ENCODE measurements around the gene ZNF485. TPM values are rescaled to one million over a fixed set of nuclear protein-coding genes. Genes with fewer than 3 reads are reported as not detected.
"Not testable (repeated sequence)": the region's sequence is repeated elsewhere in the genome, so short reads cannot be mapped to it uniquely, and the experiment has no call there.

Gene ZNF485
- total and polyA plus RNA-seq, 12 donors, result 1.1 to 5.3 (median 3.0) TPM

DNA sequence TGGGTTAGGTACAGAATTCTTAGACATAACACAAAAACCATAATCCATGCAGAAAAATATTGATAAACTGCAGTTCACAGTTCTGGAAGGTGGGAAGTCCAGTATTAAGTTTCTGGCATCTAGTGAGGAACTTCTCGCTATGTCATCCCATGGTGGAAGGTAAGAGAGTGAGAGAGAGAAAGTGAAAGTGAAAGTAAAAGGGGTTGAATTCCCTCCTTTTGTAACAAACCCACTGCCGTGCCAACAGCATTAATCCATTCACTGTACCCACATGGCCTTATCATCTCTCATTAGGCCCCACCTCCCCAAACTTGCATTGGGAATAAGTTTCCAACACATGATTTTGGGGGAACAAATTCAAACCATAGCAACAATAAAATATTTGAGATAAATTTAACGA, 17.1 kb downstream of the ZNF485 start:
- TF ChIP-seq POLR2A (IDR thresholded peaks at IDR 0.05), result no peak
- TF ChIP-seq, protein P1, sequence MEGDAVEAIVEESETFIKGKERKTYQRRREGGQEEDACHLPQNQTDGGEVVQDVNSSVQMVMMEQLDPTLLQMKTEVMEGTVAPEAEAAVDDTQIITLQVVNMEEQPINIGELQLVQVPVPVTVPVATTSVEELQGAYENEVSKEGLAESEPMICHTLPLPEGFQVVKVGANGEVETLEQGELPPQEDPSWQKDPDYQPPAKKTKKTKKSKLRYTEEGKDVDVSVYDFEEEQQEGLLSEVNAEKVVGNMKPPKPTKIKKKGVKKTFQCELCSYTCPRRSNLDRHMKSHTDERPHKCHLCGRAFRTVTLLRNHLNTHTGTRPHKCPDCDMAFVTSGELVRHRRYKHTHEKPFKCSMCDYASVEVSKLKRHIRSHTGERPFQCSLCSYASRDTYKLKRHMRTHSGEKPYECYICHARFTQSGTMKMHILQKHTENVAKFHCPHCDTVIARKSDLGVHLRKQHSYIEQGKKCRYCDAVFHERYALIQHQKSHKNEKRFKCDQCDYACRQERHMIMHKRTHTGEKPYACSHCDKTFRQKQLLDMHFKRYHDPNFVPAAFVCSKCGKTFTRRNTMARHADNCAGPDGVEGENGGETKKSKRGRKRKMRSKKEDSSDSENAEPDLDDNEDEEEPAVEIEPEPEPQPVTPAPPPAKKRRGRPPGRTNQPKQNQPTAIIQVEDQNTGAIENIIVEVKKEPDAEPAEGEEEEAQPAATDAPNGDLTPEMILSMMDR (IDR thresholded peaks at IDR 0.05), result no peak

GRCh38 chr10:43627942-43628341, 21.7 kb downstream of the ZNF485 start:
- no peak for DNase-seq
- Histone ChIP-seq H3K4me1 (replicated peaks in 1 of 2) (no peaks in the 10 kb centered on the region), H3K9me3 (replicated peaks in 1 of 3) (no peaks in the 10 kb centered on the region), H3K4me3 (no peak overlapping the region), H3K27me3 (no peaks in the 10 kb centered on the region), H3K36me3 (replicated peaks in 1 of 2) (no peaks in the 10 kb centered on the region), H3K27ac (no peak overlapping the region)
- 25 to 56% (median 43%) methylated on average over 1 of the region's 1 CpG for WGBS, 4 donors
- intact Hi-C loops (cut with DNase I), result no loop called here
- TF ChIP-seq, protein P1 (IDR thresholded peaks at IDR 0.05), result no peak
- no peak for TF ChIP-seq POLR2A (IDR thresholded peaks at IDR 0.05)

More for the DNA sequence above, 17.1 kb downstream of the ZNF485 start:
- H3K27ac ChIP-seq, result no peak overlapping the region
- intact Hi-C loops (cut with DNase I), result no loop called here
- no peaks in the 10 kb centered on the region for H3K9me3 ChIP-seq (replicated peaks in 1 of 3)
- H3K4me3 ChIP-seq, result peak overlapping the region in 1 of 4 donors; percentile 36
- DNase-seq, result no peak
- H3K36me3 ChIP-seq (replicated peaks in 1 of 2), result no peaks in the 10 kb centered on the region
- H3K4me1 ChIP-seq (replicated peaks in 1 of 2), result no peaks in the 10 kb centered on the region
- WGBS, 4 donors, result 57 to 64% (median 60%) methylated on average over 3 of the region's 3 CpGs
- no peaks in the 10 kb centered on the region for H3K27me3 ChIP-seq

DNA sequence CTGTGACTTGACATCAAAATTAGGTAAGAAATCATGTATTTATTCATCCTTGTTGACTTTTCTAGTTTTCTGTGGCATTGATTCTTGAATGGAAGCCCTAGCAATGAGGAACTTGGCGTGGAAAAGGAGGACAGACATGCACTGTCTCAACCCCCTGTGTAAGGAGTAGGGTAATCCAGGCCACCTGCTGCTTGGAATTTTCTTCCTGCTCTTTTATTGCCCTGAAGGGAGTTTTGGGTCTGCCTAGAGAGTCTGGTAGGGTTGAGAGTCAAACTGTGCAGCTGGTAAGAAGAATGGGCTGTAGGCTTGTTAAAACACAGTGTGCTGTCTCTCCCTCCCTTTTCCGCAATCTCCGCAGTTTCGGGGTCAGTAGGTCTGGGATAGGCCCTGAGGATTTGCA, 22.7 kb downstream of the ZNF485 start:
- Histone ChIP-seq H3K36me3 (replicated peaks in 1 of 2) (no peaks in the 10 kb centered on the region), H3K27ac (no peak overlapping the region), H3K9me3 (replicated peaks in 1 of 3) (no peaks in the 10 kb centered on the region), H3K4me1 (replicated peaks in 1 of 2) (no peaks in the 10 kb centered on the region), H3K4me3 (no peak overlapping the region), H3K27me3 (no peaks in the 10 kb centered on the region)
- intact Hi-C loops (cut with DNase I), result no loop called here
- 86 to 93% (median 92%) methylated on average over 4 of the region's 4 CpGs for WGBS, 4 donors
- no peak for DNase-seq
- TF ChIP-seq, protein P1 (IDR thresholded peaks at IDR 0.05), result no peak
- no peak for TF ChIP-seq POLR2A (IDR thresholded peaks at IDR 0.05)

GRCh38 chr10:43635816-43636215, 29.6 kb downstream of the ZNF485 start:
- WGBS, 4 donors, result 55 to 78% (median 60%) methylated on average over 1 of the region's 1 CpG
- H3K9me3 ChIP-seq (replicated peaks in 1 of 3); H3K36me3 ChIP-seq (replicated peaks in 1 of 2); DNase-seq; H3K4me1 ChIP-seq (replicated peaks in 1 of 2); H3K27ac ChIP-seq; intact Hi-C loops (cut with DNase I); H3K27me3 ChIP-seq; H3K4me3 ChIP-seq: not testable (repeated sequence)

- Histone ChIP-seq H3K27me3 (no peaks in the 10 kb centered on the region), H3K27ac (no peak overlapping the region), H3K4me1 (replicated peaks in 1 of 2) (no peaks in the 10 kb centered on the region), H3K4me3 (no peak overlapping the region), H3K9me3 (replicated peaks in 1 of 3) (peaks cover 0 to 47% (median 7%) of the 10 kb centered on the region in 3 donors), H3K36me3 (replicated peaks in 1 of 2) (peaks cover 0 to 18% of the 10 kb centered on the region in 2 donors)
- DNase-seq, result no peak
- intact Hi-C loops (cut with DNase I), result no loop called here
- TF ChIP-seq, protein P1 (IDR thresholded peaks at IDR 0.05), result no peak
- TF ChIP-seq POLR2A (IDR thresholded peaks at IDR 0.05), result no peak
Observed at GRCh38 chr10:43640603-43641002, 34.4 kb downstream of the ZNF485 start.
